Limb (tissue), 2 donors: ENCODE measurements around the gene TMC8.

Source experiments
- DNase-seq, 2 donors: peaks; one replicate each; pipeline ENCODE4 v3.0.0-alpha.2; 2016; ENCODE audit errors: extremely low spot score in 2 of 2

Gene TMC8

GRCh38 chr17:78179372-78179771 is 48.8 kb downstream of the TMC8 start:
- DNase-seq: no peak

- DNase-seq: no peak
Measured at GRCh38 chr17:78180083-78180482, 49.5 kb downstream of the TMC8 start.

DNA sequence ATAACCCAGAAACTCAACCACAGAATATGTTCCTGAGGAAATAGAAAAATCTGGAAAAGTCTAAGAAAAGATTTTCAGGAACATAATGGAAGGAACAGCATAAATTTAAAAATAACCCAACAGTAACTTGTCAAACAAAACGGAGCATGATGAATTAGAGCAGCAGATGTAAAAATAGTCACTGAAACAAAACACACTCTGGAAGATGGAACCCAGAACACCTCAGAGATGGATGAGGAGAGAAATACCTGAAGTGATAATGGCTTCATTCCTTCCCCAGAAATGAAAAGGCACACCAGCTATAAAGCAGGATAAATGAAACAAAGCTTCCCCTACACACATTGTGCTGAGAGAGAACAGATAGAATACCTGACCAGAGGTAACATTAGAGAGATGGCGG is 49.9 kb downstream of the TMC8 start:
- no peak for DNase-seq

GRCh38 chr17:78182504-78182903 is 51.9 kb downstream of the TMC8 start:
- DNase-seq: no peak

DNA sequence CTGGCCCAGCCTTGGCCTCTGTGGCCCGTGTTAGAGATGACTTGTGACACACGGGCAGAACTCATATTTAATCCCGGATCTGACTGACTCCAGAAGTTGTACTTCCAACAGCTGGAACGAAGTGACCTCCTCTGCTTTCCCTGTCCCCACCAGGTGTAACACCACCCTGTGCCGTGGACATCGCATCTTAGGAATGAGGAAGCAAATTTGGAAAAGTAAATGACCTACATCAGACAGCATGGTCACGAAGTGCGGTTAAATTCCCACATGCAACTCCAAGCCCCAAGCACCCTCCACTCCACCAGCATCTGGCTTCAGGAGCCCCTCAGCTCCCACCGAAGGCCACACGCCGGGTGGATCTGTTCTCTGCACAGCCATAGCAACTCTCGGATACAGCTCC is 53.3 kb downstream of the TMC8 start:
- no peak for DNase-seq

DNA sequence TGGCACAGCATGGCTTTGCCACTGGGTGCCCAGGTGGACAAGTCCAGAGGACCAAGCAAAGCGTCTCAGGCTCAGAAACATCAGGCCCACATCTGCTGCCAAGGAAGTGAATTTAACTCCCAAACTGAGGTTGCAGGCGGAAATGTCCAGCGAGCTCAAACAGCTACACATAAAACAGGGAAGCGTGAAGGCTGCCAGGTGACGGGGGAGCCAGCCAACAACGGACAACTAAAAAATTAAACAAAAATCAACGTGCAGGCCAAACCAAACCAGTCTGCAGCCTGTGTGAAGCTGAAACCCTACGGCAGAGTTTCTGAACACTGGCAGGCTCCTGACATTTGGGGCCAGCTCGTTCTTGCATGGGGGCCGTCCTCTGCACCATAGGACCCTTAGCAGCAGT is 53.8 kb downstream of the TMC8 start:
- peak in 1 of 2 donors; percentile 29 for DNase-seq

DNA sequence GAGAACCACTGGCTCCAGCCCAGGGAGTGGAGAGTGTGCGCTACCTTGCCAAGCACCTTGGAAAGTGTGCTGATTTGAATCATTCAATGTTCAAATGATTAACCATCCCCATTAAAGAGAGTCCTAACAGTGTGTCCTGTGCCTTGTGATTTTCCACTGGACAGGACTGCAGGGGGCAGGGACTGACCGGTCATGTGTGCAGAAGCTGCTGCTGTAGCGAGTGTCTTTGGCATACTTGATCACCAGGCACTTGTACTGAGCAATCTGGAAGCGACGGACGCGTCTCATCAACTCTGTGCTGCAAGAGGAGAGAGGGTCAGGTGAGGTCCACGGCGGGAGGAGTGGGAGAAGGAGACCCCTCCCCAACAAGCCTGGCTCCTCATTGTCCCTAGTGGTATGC is 54.3 kb downstream of the TMC8 start:
- no peak for DNase-seq

GRCh38 chr17:78185981-78186691 is 55.6 kb downstream of the TMC8 start:
- DNase-seq: peak in 1 of 2 donors; percentile 30

- DNase-seq: peak; percentile 95 to 99
Measured at GRCh38 chr17:78186692-78187595, 56.4 kb downstream of the TMC8 start, which contains the start of the genes AFMID and TK1. Gene AFMID (plus strand): TSS chr17:78187362. CDS start chr17:78187371, 9 bp downstream. Gene TK1 (minus strand): TSS chr17:78187052. CDS start chr17:78186994, 58 bp downstream.
